ENCODE results near the gene SETD3. TPM values are rescaled to one million over a fixed set of nuclear protein-coding genes. Genes with fewer than 3 reads are reported as not detected.

SETD3 gene
- polyA plus RNA-seq, 1 donor from 2014 or later, result 49.6 TPM

GRCh38 chr14:99431986-99432385, 48.7 kb downstream of the SETD3 start:
- Histone ChIP-seq H3K4me3 (ENCODE audit: low read length) (no peak overlapping the region), H3K79me2 (replicated peaks; ENCODE audit: insufficient read depth, low read length) (no peaks in the 10 kb centered on the region), H3K36me3 (ENCODE audit: insufficient read depth, low read length) (no peaks in the 10 kb centered on the region), H3K27ac (ENCODE audit: low read length) (no peak overlapping the region), H3K9me2 (ENCODE audit: insufficient read depth, low read length) (no peaks in the 10 kb centered on the region), H2AFZ (ENCODE audit: low read depth, low read length) (no peak overlapping the region), H4K20me1 (ENCODE audit: insufficient read depth) (no peaks in the 10 kb centered on the region), H3K9ac (ENCODE audit: low read length) (no peak overlapping the region), H3K4me2 (ENCODE audit: low read length) (no peak overlapping the region), H3K9me3 (ENCODE audit: low read length) (peaks cover 5% of the 10 kb centered on the region), H3K27me3 (ENCODE audit: insufficient read depth, low read depth, low read length) (no peaks in the 10 kb centered on the region), H3F3A (ENCODE audit: insufficient read depth, low read length, poor library complexity, severe bottlenecking) (no peaks in the 10 kb centered on the region)
- TF ChIP-seq SMC3 (conservative IDR thresholded peaks at IDR 0.05; ENCODE audit: poor library complexity) (no peak), MXI1 (conservative IDR thresholded peaks at IDR 0.05; ENCODE audit: poor library complexity, severe bottlenecking) (no peak), POLR2AphosphoS5 (IDR thresholded peaks at IDR 0.05) (no peak), EZH2 (IDR thresholded peaks at IDR 0.05; ENCODE audit: borderline replicate concordance, insufficient read depth, low read length, poor library complexity, severe bottlenecking) (no peak), RAD21 (conservative IDR thresholded peaks at IDR 0.05) (no peak), EP300 (conservative IDR thresholded peaks at IDR 0.05; ENCODE audit: poor library complexity, severe bottlenecking) (no peak), REST (IDR thresholded peaks at IDR 0.05; ENCODE audit: borderline replicate concordance) (no peak), CTCF (IDR thresholded peaks at IDR 0.05; ENCODE audit: poor library complexity, severe bottlenecking) (no peak), TAF1 (IDR thresholded peaks at IDR 0.05; ENCODE audit: low read depth) (no peak)

- peaks cover 5% of the 10 kb centered on the region for H3K9me3 ChIP-seq (ENCODE audit: low read length)
- no peaks in the 10 kb centered on the region for H3F3A ChIP-seq (ENCODE audit: insufficient read depth, low read length, poor library complexity, severe bottlenecking)
- H3K9ac ChIP-seq (ENCODE audit: low read length), result no peak overlapping the region
- H3K36me3 ChIP-seq (ENCODE audit: insufficient read depth, low read length), result no peaks in the 10 kb centered on the region
- no peak overlapping the region for H2AFZ ChIP-seq (ENCODE audit: low read depth, low read length)
- H3K9me2 ChIP-seq (ENCODE audit: insufficient read depth, low read length), result no peaks in the 10 kb centered on the region
- TF ChIP-seq EP300 (conservative IDR thresholded peaks at IDR 0.05; ENCODE audit: poor library complexity, severe bottlenecking) (no peak), SMC3 (conservative IDR thresholded peaks at IDR 0.05; ENCODE audit: poor library complexity) (no peak), REST (IDR thresholded peaks at IDR 0.05; ENCODE audit: borderline replicate concordance) (no peak), RAD21 (conservative IDR thresholded peaks at IDR 0.05) (no peak), POLR2AphosphoS5 (IDR thresholded peaks at IDR 0.05) (no peak), TAF1 (IDR thresholded peaks at IDR 0.05; ENCODE audit: low read depth) (no peak), EZH2 (IDR thresholded peaks at IDR 0.05; ENCODE audit: borderline replicate concordance, insufficient read depth, low read length, poor library complexity, severe bottlenecking) (no peak), MXI1 (conservative IDR thresholded peaks at IDR 0.05; ENCODE audit: poor library complexity, severe bottlenecking) (no peak), CTCF (IDR thresholded peaks at IDR 0.05; ENCODE audit: poor library complexity, severe bottlenecking) (no peak)
- H3K27ac ChIP-seq (ENCODE audit: low read length), result no peak overlapping the region
- H3K4me3 ChIP-seq (ENCODE audit: low read length), result no peak overlapping the region
- no peaks in the 10 kb centered on the region for H3K79me2 ChIP-seq (replicated peaks; ENCODE audit: insufficient read depth, low read length)
- H4K20me1 ChIP-seq (ENCODE audit: insufficient read depth), result no peaks in the 10 kb centered on the region
- H3K27me3 ChIP-seq (ENCODE audit: insufficient read depth, low read depth, low read length), result no peaks in the 10 kb centered on the region
- H3K4me2 ChIP-seq (ENCODE audit: low read length), result no peak overlapping the region
Observed at GRCh38 chr14:99430491-99430890, 50.2 kb downstream of the SETD3 start.
